ENCODE data around the gene ASAH2. TPM values are rescaled to one million over a fixed set of nuclear protein-coding genes. Genes with fewer than 3 reads are reported as not detected.

Gene ASAH2
- total and polyA plus RNA-seq, 2 of the 8 experiments (the other 6 are each of a cell fraction or from before 2014, with no cell fraction given): 1.2 to 3.1 TPM

DNA sequence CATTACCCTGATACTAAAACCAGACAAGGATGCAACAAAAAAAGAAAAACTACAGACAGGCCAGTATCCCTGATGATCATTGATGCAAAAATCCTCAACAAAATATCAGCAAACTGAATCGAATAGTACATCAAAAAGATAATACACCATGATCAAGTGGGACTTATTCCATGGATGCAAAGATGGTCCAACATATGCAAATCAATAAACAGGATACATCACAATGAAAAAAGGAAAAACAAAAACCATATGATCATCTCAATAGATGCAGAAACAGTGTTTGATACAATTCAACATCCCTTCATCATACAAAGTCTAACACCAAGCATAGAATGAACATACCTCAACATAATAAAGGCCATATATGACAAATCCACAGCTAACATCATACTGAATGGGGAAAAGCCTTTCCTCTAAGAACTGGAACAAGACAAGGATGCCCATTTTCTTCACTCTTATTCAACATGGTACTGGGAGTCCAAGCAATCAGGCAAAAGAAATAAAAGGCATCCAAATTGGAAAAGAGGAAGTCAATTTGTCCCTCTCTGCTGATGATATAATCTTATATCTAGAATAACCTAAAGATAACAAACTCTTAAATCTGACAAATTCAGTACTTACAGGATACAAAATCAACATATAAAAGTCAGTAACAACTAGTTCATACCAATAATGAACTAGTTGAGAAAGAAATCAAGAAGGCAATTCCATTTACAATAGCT is 48.8 kb upstream of the ASAH2 start:
- no peak overlapping the region for H2BK120ac ChIP-seq (replicated peaks; ENCODE audit: low read depth, low read length)
- no peak overlapping the region for H2BK15ac ChIP-seq (ENCODE audit: low read length)
- H3K18ac ChIP-seq (ENCODE audit: extremely low read depth, low read length): no peak overlapping the region
- no peak overlapping the region for H3K23ac ChIP-seq (ENCODE audit: insufficient read length)
- no peaks in the 10 kb centered on the region for H3K4me1 ChIP-seq (replicated peaks in 1 of 4; ENCODE audit: control insufficient read depth in 3 of 4, insufficient read depth in 4 of 4, low read length in 3 of 4)
- no peaks in the 10 kb centered on the region for H3K36me3 ChIP-seq (ENCODE audit: control insufficient read depth in 2 of 4, insufficient read depth in 4 of 4, low read length in 3 of 4)
- TF ChIP-seq TCF12 (IDR thresholded peaks at IDR 0.05; ENCODE audit: low read depth, low read length) (no peak), SP2 (IDR thresholded peaks at IDR 0.05; ENCODE audit: low read length) (no peak), CTBP2 (IDR thresholded peaks at IDR 0.05; ENCODE audit: borderline replicate concordance, insufficient read depth, insufficient read length, low read length) (no peak), BRCA1 (IDR thresholded peaks at IDR 0.05; ENCODE audit: low read depth, low read length) (no peak), MAFK (IDR thresholded peaks at IDR 0.05; ENCODE audit: low read depth, low read length) (no peak), JUN (IDR thresholded peaks at IDR 0.05; ENCODE audit: low read depth, low read length) (no peak)
- TF ChIP-seq, protein P1, sequence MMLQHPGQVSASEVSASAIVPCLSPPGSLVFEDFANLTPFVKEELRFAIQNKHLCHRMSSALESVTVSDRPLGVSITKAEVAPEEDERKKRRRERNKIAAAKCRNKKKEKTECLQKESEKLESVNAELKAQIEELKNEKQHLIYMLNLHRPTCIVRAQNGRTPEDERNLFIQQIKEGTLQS (IDR thresholded peaks at IDR 0.05; ENCODE audit: insufficient read depth, low read depth, low read length): no peak
- no peaks in the 10 kb centered on the region for H3K23me2 ChIP-seq (ENCODE audit: low read depth, low read length)
- no peak overlapping the region for H3K4me2 ChIP-seq (ENCODE audit: insufficient read depth in 1 of 2, low read depth in 2 of 2, low read length in 2 of 2)
- no peak overlapping the region for H3K14ac ChIP-seq (ENCODE audit: insufficient read length)
- FAIRE-seq: no peak
- H4K20me1 ChIP-seq (replicated peaks in 1 of 2; ENCODE audit: control insufficient read depth in 1 of 2, insufficient read depth in 2 of 2, low read length in 2 of 2): no peaks in the 10 kb centered on the region
- POLR2A ChIA-PET (ENCODE audit: partially characterized antibody): no interaction called here
- no peak overlapping the region for H3K56ac ChIP-seq (replicated peaks; ENCODE audit: insufficient read length, low read depth, low read length)
- no peak overlapping the region for H2AFZ ChIP-seq (ENCODE audit: low read length)
- H2BK5ac ChIP-seq (ENCODE audit: low read depth, low read length): no peak overlapping the region
- H4K8ac ChIP-seq (ENCODE audit: extremely low read depth, insufficient read depth, low read length): no peak overlapping the region
- no peak overlapping the region for H4K91ac ChIP-seq (replicated peaks; ENCODE audit: insufficient read length, low read length)
- no peak overlapping the region for H3K27ac ChIP-seq (ENCODE audit: low read depth, low read length)
- no peak overlapping the region for H2BK20ac ChIP-seq (ENCODE audit: low read length)
- no peak overlapping the region for H3K9ac ChIP-seq (replicated peaks in 1 of 4; ENCODE audit: extremely low read depth in 1 of 4, low read depth in 3 of 4, low read length in 3 of 4)
- no peaks in the 10 kb centered on the region for H3K27me3 ChIP-seq (replicated peaks in 1 of 4; ENCODE audit: control insufficient read depth in 3 of 4, extremely low read depth in 1 of 4, insufficient read depth in 3 of 4, low read length in 3 of 4)
- H2BK12ac ChIP-seq (ENCODE audit: low read depth, low read length): no peak overlapping the region
- WGBS, 2 experiments (ENCODE audit: extremely low coverage in 1 of 2, insufficient coverage in 1 of 2, insufficient read length in 1 of 2, insufficient replicate concordance in 2 of 2, low coverage in 1 of 2, low lambda C conversion rate in 2 of 2, missing lambda C conversion rate in 1 of 2): 85% methylated on average over 1 of the region's 1 CpG; no CpG with 5 or more reads in 1 of the 2 experiments
- no peak overlapping the region for H4K5ac ChIP-seq (ENCODE audit: insufficient read length, low read depth, low read length)
- CTCF ChIA-PET (ENCODE audit: partially characterized antibody): interaction anchor here (1.2 to 3.0 kb wide), 2 partner anchors 11 to 22 kb away, joined by 3 to 16 read pairs; no protein-coding TSS in a partner anchor
- H3K4ac ChIP-seq (replicated peaks; ENCODE audit: insufficient read length, low read depth, low read length): no peak overlapping the region
- no peaks in the 10 kb centered on the region for H3K79me1 ChIP-seq (ENCODE audit: low read depth, low read length)
- no peak for DNase-seq (ENCODE audit: low read depth in 1 of 2, low spot score in 2 of 2)
- H3K9me3 ChIP-seq (ENCODE audit: insufficient read depth in 2 of 2, low read depth in 1 of 2, low read length in 1 of 2): no peaks in the 10 kb centered on the region
- no peaks in the 10 kb centered on the region for H3K79me2 ChIP-seq (ENCODE audit: control insufficient read depth in 1 of 2, insufficient read depth in 2 of 2, low read length in 2 of 2)
- H2AK5ac ChIP-seq (ENCODE audit: low read depth, low read length): no peak overlapping the region
- no peak overlapping the region for H3K4me3 ChIP-seq (ENCODE audit: extremely low read depth in 1 of 4, insufficient read depth in 2 of 4, low read depth in 3 of 4, low read length in 4 of 4)
